Ovary (tissue), 9 donors: Measurements from ENCODE around the gene ABLIM1. TPM values are rescaled to one million over a fixed set of nuclear protein-coding genes. Genes with fewer than 3 reads are reported as not detected.

Experiments used
- DNase-seq, 5 donors: peaks; one replicate each; pipeline ENCODE4 v3.0.0-alpha.2; 2019 to 2020
- H3K27ac ChIP-seq, 2 donors: fragments of 200-600 bp; one replicate each; pipeline versions ENCODE4 v1.5.1 to v1.8.0; 2019 to 2022
- H3K27me3 ChIP-seq: fragments of 200-600 bp; one replicate; pipeline ENCODE4 v1.8.0; 2022
- H3K36me3 ChIP-seq: fragments of 200-600 bp; sonication (generic); one replicate; pipeline ENCODE4 v1.5.1; 2019
- H3K4me1 ChIP-seq: one replicate; pipeline ENCODE4 v1.8.1; 2013; ENCODE audit warnings: mild to moderate bottlenecking, moderate library complexity; ENCODE audit not compliant: insufficient read depth
- H3K4me3 ChIP-seq: fragments of 200-600 bp; sonication (generic); one replicate; pipeline ENCODE4 v1.5.1; 2017
- H3K9me3 ChIP-seq, 2 donors: fragments of 200-600 bp in 1 of 2; sonication (generic) in 1 of 2; one replicate each; pipeline versions ENCODE4 v1.5.1 to v1.8.1; 2013 to 2019; ENCODE audit warnings: mild to moderate bottlenecking in 1 of 2, moderate library complexity in 1 of 2
- CTCF ChIP-seq, 3 donors: fragments of 450-650 bp in 2 of 3; fragments of 200-600 bp in 1 of 3; IDR thresholded peaks; one replicate each; pipeline versions ENCODE4 v1.5.1 to v1.8.0; 2016 to 2022; ENCODE audit warnings: antibody characterized with exemption in 3 of 3, mild to moderate bottlenecking in 1 of 3
- EP300 ChIP-seq: sonication (generic); formaldehyde crosslinking; IDR thresholded peaks from one replicate; pipeline ENCODE4 v1.6.1; 2017; ENCODE audit warnings: antibody characterized with exemption
- POLR2A ChIP-seq: fragments of 450-650 bp; IDR thresholded peaks from one replicate; pipeline ENCODE4 v1.6.1; 2017; ENCODE audit warnings: antibody characterized with exemption, mild to moderate bottlenecking, moderate library complexity
- WGBS, 3 donors: extraction: QIAGEN DNeasy Blood & Tissue Kit in 1 of 3; methylation state at CpG; one replicate each; pipeline versions ENCODE4 v1.1.5 to v1.1.7; 2013 to 2017; 5-methylcytosine and 5-hydroxymethylcytosine counted together
- intact Hi-C, 4 donors: fragments of 100-400 bp; cut with DNase I; formaldehyde crosslinking; loops; one replicate each; pipeline versions ENCODE4 v1.11.0 to v1.15.1; 2022 to 2023
- polyA plus RNA-seq, 2 donors: library from polyadenylated mRNA; stranded (reverse); fragments of 200-250 nt in 1 of 2; fragments of 350-450 nt in 1 of 2; fragmentation: Illumina TruSeq in 1 of 2; extraction: RNeasy Lipid Tissue Mini Kit (QIAGEN cat#74804) in 1 of 2; gene quantifications; one replicate each; pipeline ENCODE4 v1.2.3, GENCODE V29; 2013 to 2014
- total RNA-seq, 7 donors: library from RNA; depleted of rRNA in 2 of 7; stranded (reverse); fragments of >200 nt in 2 of 7; fragmentation: NEBNext Ultra II Directional in 3 of 7; extraction: Animal tissue kit (Norgen Biotek cat#: 25700) in 3 of 7; gene quantifications; one replicate each; pipeline versions ENCODE4 v1.1.0 to v1.2.4, GENCODE V29; 2016 to 2023
- donor health status: DM: no; HTN: no; CAD: no; lungs with moderate emphysema.
- donor health status: DM: no; HTN: no; CAD: no.
- donor health status: Bipolar disorder and iron deficiency.
- donor health status: DM: yes; HTN: yes; CAD: no.
- donor health status: DM: no; HTN: no; CAD: no.
- donor health status: DM: yes; HTN: yes; CAD: no.

The ABLIM1 gene
- total and polyA plus RNA-seq, 9 donors = 155 to 505 (median 283) TPM

GRCh38 chr10:114521255-114521654 lies 136.8 kb downstream of the ABLIM1 start:
- Histone ChIP-seq H3K9me3 (no peaks in the 10 kb centered on the region), H3K27ac (peak overlapping the region; percentile 26 to 67), H3K27me3 (no peaks in the 10 kb centered on the region), H3K4me3 (no peak overlapping the region), H3K4me1 (peaks cover 30% of the 10 kb centered on the region), H3K36me3 (no peaks in the 10 kb centered on the region)
- TF ChIP-seq EP300 (no peak), CTCF (IDR thresholded peaks at IDR 0.05) (no peak), POLR2A (no peak)
- intact Hi-C loops = no loop called here
- WGBS, 3 donors = 63 to 74% (median 74%) methylated on average over 3 of the region's 3 CpGs
- DNase-seq = no peak

- H3K27me3 ChIP-seq = no peaks in the 10 kb centered on the region
- DNase-seq = no peak
- peaks cover 34% of the 10 kb centered on the region for H3K4me1 ChIP-seq
- intact Hi-C loops = no loop called here
- H3K36me3 ChIP-seq = no peaks in the 10 kb centered on the region
- peak overlapping the region; percentile 67 to 73 for H3K27ac ChIP-seq
- no peaks in the 10 kb centered on the region for H3K9me3 ChIP-seq
- 15 to 24% (median 23%) methylated on average over 4 of the region's 4 CpGs for WGBS, 3 donors
- TF ChIP-seq EP300 = no peak
- H3K4me3 ChIP-seq = no peak overlapping the region
Measured at GRCh38 chr10:114520453-114520852, 137.6 kb downstream of the ABLIM1 start.

- H3K4me1 ChIP-seq = peaks cover 34% of the 10 kb centered on the region
- DNase-seq = no peak
- H3K27ac ChIP-seq = peak overlapping the region; percentile 67 to 73
- no peaks in the 10 kb centered on the region for H3K9me3 ChIP-seq
- 32 to 60% (median 58%) methylated on average over 2 of the region's 2 CpGs for WGBS, 3 donors
- intact Hi-C loops = loop anchor here in 1 of 4 donors (5.0 kb wide), 1 partner anchor 43 kb away; no protein-coding TSS in a partner anchor
- TF ChIP-seq EP300 = no peak
- no peak for TF ChIP-seq POLR2A
- no peak for TF ChIP-seq CTCF (IDR thresholded peaks at IDR 0.05)
- H3K36me3 ChIP-seq = no peaks in the 10 kb centered on the region
- no peak overlapping the region for H3K4me3 ChIP-seq
- no peaks in the 10 kb centered on the region for H3K27me3 ChIP-seq
Measured at GRCh38 chr10:114519756-114520293, 138.2 kb downstream of the ABLIM1 start.

- H3K27ac ChIP-seq = peak overlapping the region; percentile 67 to 73
Measured at GRCh38 chr10:114519306-114519669, 138.8 kb downstream of the ABLIM1 start.

More at GRCh38 chr10:114519306-114519669, 138.8 kb downstream of the ABLIM1 start:
- intact Hi-C loops = loop anchor here in 1 of 4 donors (5.0 kb wide), 1 partner anchor 42 kb away; no protein-coding TSS in a partner anchor
- DNase-seq = peak in 2 of 5 donors; percentile 36 to 62
- H3K4me3 ChIP-seq = no peak overlapping the region
- no peaks in the 10 kb centered on the region for H3K9me3 ChIP-seq
- 25 to 36% (median 34%) methylated on average over 5 of the region's 5 CpGs for WGBS, 3 donors
- TF ChIP-seq EP300 = no peak
- no peak for TF ChIP-seq POLR2A
- no peak for TF ChIP-seq CTCF (IDR thresholded peaks at IDR 0.05)
- no peaks in the 10 kb centered on the region for H3K36me3 ChIP-seq
- no peaks in the 10 kb centered on the region for H3K27me3 ChIP-seq
- peaks cover 34% of the 10 kb centered on the region for H3K4me1 ChIP-seq
